C4-2B (cell line): ENCODE measurements around the gene SH3BGR.

Source experiments
- H3K27ac ChIP-seq: fragments of 450-650 bp; 2 replicates; pipeline ENCODE4 v1.5.1; 2017
- CTCF ChIP-seq: fragments of 450-650 bp; conservative IDR thresholded peaks from 2 replicates; pipeline ENCODE4 v1.5.1; 2017; ENCODE audit warnings: mild to moderate bottlenecking
- ZFX ChIP-seq: fragments of 450-650 bp; IDR thresholded peaks from 2 replicates; pipeline ENCODE4 v1.6.1; 2017

SH3BGR gene

DNA sequence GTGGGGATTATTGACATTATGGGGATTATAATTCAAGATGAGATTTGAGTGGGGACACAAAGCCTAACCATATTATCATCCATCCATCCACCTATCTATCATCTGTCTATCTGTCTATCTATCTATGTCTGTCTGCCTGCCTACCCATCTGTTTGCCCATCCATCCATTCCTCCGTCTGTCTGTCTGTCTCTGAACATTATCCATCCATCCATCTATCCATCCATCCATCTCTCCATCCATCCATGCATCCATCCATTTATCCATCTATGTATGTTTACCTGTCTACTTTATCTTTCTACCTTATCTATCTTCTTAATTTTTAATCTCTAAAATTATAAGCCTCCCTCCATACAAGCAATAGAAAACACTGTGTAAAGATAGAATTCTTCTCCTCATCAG is 47.4 kb downstream of the SH3BGR start:
- TF ChIP-seq CTCF (no peak), ZFX (no peak)

DNA sequence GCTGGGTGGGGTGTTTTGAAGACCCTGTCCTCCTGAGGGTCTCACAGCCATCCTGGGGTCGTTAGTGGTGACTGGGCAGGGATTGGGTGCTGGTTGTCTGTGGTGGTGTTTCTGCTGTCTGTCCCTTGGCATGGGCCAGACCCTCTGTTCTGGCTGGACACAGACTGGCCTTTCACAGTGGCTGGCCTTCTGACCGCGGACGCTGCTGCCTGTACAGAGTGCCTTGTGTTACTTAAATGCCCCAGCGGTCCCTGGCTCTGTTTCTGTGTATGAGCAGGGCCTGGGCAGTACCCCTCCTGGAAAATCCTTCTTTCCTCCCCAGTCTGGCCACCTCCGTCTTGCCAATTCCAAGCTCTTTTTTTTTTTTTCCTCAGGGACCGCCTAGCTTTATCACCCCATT is 50.9 kb downstream of the SH3BGR start:
- no peak for TF ChIP-seq ZFX
- no peak for TF ChIP-seq CTCF
- no peak overlapping the region for H3K27ac ChIP-seq

More for the DNA sequence above, 47.4 kb downstream of the SH3BGR start:
- no peak overlapping the region for H3K27ac ChIP-seq

GRCh38 chr21:39503123-39503762 is 51.5 kb downstream of the SH3BGR start:
- no peak overlapping the region for H3K27ac ChIP-seq

GRCh38 chr21:39504230-39504629 is 52.5 kb downstream of the SH3BGR start:
- TF ChIP-seq CTCF = no peak
- TF ChIP-seq ZFX = no peak
- H3K27ac ChIP-seq = no peak overlapping the region

More at GRCh38 chr21:39503123-39503762, 51.5 kb downstream of the SH3BGR start:
- no peak for TF ChIP-seq ZFX
- TF ChIP-seq CTCF = no peak

DNA sequence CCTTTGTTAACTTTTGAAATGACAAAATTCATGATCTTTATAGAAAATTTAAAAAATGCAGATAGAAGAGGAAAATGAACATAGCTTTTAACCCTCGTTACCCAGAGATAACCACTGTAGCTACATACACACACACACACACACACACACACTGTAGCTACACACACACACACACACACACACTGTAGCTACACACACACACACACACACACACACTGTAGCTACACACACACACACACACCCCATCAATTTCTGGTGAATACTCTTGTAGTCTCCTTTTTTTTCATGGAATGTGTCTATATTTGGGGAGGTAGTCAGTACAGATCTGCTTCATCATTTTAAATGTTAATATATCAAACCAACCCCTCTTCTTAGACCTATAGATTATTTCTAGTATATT is 58.5 kb downstream of the SH3BGR start:
- no peak overlapping the region for H3K27ac ChIP-seq
- TF ChIP-seq CTCF (no peak), ZFX (no peak)

DNA sequence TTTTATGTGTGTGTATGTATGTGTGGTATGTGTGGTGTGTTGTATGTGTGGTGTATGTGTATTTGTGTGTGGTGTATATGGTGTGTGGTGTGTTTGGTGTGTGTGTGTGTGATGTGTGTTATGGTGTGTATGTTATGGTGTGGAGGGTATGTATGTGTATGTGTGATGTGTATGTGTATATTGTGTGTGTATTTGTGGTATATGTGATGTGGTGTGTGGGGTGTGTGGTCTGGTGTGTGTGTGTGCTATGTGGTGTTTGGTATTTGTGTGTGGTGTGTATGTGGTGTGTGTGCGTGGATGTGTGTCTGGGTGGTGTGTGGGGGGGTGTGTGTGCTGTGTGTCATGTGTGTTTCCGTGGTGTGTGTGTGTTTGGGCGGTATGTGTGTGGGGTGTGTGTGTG is 59.3 kb downstream of the SH3BGR start:
- no peak overlapping the region for H3K27ac ChIP-seq
- TF ChIP-seq ZFX (no peak), CTCF (no peak)

- no peak overlapping the region for H3K27ac ChIP-seq
- TF ChIP-seq ZFX = no peak
- no peak for TF ChIP-seq CTCF
Measured at GRCh38 chr21:39513735-39514134, 62.0 kb downstream of the SH3BGR start.
